ENCODE data around the gene IKBKE.

DNA sequence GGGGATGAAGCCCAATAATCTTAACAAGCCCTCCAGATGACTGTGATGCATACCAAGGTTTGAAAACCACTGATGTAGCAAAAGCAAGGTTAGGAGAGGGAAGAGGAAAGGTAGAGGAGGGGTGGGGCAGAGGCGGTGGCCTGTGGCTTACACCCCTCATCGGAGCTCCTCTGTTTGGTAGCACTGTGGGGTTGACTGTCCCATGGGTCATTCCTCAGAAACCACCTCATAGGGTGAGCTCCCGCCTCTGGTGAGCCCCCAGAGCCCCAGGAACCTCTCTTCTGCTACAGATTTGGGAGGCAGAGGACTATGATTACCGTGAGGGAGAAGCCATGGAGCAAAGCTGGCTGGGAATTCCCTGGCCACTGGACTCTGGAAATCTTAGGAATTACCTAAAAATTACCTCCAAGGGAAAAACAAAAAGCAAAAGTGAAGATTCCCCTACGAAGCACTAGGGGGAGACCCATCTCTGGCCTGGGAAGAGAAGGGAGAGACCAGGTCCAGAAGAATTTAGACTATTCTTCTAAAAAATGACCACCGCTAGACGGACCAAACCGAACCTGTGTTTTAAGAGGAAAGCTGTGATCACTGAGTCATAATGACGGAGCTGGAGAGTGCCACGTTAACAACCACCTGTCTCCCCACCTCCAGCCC lies 35.6 kb downstream of the IKBKE start:
- TF ChIP-seq, protein P1, sequence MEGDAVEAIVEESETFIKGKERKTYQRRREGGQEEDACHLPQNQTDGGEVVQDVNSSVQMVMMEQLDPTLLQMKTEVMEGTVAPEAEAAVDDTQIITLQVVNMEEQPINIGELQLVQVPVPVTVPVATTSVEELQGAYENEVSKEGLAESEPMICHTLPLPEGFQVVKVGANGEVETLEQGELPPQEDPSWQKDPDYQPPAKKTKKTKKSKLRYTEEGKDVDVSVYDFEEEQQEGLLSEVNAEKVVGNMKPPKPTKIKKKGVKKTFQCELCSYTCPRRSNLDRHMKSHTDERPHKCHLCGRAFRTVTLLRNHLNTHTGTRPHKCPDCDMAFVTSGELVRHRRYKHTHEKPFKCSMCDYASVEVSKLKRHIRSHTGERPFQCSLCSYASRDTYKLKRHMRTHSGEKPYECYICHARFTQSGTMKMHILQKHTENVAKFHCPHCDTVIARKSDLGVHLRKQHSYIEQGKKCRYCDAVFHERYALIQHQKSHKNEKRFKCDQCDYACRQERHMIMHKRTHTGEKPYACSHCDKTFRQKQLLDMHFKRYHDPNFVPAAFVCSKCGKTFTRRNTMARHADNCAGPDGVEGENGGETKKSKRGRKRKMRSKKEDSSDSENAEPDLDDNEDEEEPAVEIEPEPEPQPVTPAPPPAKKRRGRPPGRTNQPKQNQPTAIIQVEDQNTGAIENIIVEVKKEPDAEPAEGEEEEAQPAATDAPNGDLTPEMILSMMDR (conservative IDR thresholded peaks at IDR 0.05; ENCODE audit: low read length), result peak; percentile 54
- TF ChIP-seq EZH2phosphoT487 (IDR thresholded peaks at IDR 0.05; ENCODE audit: borderline replicate concordance), result no peak
